ENCODE data around the gene PHACTR1.

Gene PHACTR1

DNA sequence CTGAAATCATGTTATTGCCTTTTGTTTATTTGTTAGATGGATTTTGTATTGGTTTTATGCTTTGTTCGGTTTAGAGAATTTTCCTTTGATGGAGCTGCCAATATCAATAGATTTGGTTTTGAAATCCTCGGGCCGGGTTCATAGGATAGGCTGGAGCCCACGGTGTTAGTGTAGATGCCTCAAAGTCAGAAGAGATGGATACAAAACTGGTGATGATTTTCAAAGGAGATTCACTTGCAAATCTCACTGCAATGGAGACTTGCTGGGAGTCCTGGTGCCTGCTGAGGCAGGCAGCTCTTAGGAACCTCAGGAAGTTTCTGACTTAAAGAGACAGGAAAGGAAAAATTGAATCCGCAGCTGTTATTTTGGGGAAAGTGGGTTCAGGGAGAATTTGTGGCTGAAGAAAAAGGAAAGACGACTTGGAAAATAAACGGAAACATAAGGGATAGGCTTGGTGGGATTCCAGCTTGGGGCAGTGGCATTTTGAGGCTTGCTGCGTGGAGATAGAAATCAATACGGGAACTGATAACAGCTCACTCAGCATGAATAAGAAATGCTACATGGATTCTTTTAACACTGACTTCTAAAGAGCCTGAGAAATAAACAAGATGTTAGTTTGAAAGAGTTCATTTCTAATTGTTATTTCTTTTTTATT, 241.6 kb downstream of the PHACTR1 start:
- no peak for DNase-seq

DNA sequence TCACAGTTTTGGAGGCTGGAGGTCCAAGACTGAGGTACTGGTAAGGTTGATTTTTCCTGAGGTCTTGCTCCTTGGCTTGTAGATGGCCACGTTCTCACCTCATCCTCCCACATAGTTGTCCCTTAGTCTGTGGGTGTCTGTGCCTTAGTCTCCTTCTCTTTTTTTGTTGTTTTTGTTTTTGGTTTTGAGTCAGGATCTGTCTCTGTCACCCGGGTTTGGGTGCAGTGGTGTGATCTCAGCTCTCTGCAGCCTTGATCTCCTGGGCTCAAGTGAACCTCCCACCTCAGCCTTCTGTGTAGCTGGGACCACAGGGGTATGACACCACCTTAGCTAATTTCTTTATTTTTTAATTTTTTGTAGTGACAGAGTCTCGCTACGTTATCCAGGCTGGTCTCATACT, 245.2 kb downstream of the PHACTR1 start:
- no peak for DNase-seq

- DNase-seq, result no peak
Observed at GRCh38 chr6:12962529-12962928, 246.0 kb downstream of the PHACTR1 start.

GRCh38 chr6:12962987-12963386, 246.4 kb downstream of the PHACTR1 start:
- DNase-seq, result no peak

DNA sequence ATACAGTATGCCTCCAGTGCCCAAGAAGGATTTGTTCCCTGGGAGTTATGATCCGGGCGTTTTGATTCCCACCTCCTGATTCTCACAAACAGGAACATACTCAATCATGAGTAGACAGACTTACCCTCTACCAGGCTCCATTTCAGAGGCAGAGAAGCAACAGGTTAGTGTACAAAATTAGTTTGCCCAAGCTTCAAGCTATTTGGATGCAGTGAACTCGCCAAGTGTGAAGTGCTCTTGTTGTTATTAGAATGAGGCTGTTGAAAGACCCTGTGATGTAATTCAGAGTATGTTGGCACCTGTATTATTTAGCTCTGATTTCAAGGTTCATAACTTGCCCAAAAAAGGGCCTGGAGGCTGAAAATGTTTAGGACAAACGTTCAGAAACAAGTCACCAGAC, 247.0 kb downstream of the PHACTR1 start:
- DNase-seq, result no peak

DNA sequence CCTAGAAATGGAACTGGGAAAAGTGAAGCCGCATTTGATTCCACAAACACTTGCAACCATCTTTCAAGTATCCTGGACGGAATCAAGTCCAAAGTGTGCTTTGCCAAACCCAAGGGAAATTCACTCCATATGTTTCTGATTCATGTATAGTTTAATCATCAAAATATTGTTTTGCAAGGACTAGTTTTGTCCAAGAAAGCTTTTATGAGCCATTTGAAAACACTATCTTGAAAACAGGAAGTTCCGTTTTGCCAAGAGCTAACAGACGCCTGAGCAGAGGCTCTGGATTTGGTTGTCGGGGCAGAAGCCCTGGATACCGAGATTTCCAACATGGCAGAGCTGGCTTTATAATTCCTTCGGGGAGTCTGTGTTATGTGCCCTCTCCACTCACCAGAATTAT, 251.1 kb downstream of the PHACTR1 start:
- DNase-seq, result no peak

DNA sequence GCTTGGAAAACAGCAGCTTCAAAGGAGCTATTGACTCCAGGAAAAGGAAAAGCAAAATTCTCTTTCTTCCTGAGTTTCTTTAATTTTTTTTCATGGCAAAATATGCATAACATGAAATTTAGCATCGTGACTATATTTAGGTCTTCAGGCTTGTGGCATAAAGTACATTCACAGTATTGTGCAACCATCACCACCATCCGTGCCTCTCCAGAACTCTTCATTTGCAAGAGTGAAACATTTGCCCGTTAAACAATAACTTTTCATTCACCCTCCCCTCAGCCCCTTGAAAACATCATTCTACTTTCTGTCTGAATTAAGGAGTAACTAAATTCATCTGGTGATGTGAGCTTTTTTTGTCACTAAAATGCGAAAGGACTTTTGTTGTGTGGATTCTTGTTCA, 251.7 kb downstream of the PHACTR1 start:
- no peak for DNase-seq

DNA sequence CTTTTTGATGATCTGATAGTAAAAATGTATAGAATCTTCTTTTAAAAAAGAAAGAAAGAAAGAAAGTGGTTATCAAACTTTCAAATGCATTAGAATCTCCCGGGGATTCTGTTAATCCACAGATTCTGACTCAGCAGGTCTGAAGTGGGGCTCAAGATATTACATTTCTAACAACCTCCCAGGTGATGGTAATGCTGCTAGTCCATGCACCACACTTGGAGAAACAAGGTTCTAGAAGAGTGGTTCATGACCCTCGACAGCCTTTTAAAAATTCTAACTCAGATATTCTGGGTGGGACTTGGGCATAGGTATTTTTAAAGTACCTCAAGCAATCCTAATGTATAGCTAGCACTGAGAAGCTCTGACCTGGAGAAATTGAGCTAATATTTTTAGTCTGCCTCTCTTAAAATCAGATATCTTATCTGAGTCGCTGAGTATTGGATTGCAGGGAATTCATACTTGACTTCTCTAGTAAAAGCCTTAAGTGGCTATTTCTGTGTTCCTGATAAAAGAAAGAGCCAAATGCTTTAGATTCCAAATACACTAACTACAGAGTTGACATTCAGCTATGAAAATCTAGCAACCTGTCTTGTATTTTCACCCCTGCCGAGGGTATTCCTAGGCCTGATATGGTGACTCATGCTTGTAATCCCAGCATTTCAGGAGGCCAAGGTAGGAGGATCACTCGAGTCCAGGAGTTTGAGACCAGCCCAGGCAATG, 252.4 kb downstream of the PHACTR1 start:
- no peak for DNase-seq

- DNase-seq, result no peak
Observed at GRCh38 chr6:12969966-12970365, 253.4 kb downstream of the PHACTR1 start.

DNA sequence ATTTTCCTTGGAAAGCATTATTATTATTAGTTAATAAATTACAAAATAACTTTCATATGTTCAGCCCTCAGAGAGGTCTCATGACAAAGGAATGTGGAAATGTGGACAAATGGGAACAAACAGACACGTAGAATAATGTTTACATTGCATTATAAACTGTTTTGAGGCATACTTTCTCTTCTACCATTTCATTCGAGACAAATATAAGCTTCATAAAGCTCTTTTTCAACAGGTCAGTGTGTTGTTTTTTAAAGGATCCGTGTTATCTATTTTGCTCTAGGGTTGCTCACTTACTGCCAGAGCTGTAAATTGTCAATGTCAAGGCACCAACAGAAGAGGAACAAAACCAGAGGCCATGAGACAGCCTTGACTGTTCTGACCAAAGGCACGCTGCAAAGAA, 256.8 kb downstream of the PHACTR1 start:
- DNase-seq, result no peak

- no peak for DNase-seq
Observed at GRCh38 chr6:12974551-12974950, 258.0 kb downstream of the PHACTR1 start.

DNA sequence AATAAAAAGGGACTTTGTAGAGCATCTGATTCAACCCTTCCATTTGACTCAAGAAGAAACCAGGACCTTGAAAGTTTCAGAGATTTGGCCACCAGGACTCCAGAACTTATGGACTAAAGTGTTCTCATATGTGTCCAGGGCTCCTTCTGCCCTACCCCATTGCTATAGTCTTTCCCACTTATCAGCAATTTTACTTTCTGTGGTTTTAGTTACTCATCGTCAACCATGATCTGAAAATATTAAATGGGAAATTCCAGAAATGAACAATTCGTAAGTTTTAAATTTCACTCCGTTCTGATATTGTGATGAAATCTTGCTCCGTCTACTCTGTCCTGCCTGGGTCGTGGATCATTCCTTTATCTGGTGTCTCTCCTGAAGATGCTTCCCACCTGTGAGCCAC, 259.8 kb downstream of the PHACTR1 start:
- no peak for DNase-seq

GRCh38 chr6:12977206-12977605, 260.6 kb downstream of the PHACTR1 start:
- no peak for DNase-seq

DNA sequence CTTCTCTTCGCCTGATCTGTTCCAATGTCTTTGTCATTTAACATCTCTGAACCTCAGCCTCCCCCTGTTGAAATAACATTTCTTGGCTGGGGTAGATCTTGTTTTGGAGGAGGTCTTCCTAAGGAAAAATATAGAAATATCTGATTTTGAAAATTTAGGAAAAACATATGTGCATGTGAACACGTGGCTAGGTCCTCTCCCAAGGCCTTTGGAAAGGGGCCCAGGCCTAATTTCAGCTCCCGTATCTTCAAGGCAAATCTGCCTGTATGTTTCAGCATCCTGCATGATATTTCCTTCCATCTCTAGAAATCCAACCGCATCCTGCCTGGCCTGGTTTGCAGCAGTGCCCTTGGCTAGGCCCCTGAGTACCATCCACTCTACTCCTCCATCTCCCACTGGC, 261.2 kb downstream of the PHACTR1 start:
- no peak for DNase-seq

DNA sequence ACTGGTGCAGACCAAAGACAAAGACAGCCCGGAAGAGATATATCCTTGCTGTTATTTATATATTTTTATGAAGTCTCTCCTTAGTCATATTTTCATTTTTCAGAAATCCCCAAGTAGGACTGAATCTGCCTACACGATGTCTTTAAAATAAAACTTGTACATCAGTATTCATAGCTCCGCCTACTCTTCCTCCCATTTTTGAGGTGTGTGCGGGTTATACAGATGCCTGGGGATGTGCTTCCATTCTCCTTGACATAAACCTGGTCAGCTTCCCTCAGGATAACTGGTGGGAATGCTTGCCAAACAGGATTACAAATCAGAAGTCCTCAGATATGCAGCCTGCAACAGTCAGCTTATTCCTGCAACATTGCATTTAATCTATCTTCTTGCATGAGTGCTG, 264.2 kb downstream of the PHACTR1 start:
- DNase-seq, result no peak

DNA sequence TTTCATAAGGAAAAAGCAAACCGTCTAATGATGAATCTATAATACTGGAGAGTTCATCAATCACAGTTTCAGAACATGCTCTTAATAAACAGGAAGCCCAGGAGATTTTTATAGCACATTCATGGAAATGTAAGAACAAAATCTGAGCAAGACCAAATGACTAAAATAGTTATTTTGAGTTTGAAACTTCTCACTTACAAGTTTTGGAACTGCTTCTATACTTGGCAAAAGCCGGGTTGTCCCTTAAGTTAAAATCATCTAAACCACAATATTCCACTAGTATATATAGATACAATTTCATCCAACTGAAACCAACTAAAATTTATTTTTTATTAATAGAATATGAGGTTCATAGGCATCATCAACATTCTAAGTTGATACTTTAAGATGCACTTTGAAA, 268.2 kb downstream of the PHACTR1 start:
- no peak for DNase-seq

DNA sequence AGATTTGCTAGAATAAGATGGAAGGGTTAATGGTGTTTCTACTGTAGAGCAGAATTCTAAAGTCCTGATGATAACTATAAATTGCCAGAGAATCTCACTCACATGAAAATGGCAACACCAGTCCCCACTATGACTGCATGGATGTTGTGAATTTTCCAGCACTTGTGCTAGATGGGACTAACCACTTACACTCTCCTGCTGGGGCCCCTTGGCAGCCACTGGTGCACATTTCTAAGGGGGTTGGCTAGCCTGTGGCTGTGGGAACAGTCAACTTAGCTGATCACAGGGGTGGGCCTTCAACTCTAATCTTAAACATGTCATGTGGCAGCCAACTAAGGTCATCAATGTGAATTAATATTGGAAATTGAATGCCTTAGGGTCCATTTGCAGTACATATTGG, 271.2 kb downstream of the PHACTR1 start:
- no peak for DNase-seq

GRCh38 chr6:12990162-12990561, 273.6 kb downstream of the PHACTR1 start:
- no peak for DNase-seq

DNA sequence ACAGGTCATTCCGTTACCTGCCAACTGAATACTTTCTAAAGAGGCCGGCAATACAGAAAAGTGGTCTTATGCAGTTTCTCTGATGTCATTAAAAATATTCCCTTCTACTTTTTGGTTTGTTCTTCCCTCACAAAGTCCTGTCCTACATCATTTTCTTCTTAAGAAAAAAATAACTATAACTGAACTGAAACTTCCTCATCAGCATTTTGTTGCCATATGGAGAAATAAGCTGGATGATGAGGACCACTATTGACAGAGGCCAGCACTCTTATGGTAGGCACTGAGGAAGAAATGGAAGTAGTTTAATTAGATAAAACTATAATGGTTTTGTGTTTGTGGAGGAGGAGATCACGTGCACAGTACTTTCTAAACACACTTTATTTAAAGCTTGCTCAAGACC, 274.9 kb downstream of the PHACTR1 start:
- no peak for DNase-seq

DNA sequence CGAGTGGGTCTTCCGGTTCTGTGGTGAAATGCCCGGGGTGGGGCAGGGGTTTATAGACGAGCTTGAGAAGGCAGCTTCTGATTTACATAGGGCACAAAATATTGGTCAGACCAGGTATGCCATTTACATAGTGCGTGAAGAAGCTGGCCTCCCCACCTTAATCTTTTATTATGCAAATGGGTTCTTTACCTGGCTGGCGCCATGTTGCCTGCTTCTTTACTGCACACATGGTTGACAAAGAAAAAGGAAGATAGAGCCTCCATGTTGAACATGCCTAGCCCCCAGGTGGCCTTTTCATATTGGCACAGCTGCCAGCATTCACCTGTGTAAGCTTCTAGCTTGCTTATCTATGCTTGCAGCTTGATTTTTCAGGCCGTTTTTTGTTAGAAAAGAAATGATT, 276.2 kb downstream of the PHACTR1 start:
- DNase-seq, result no peak

GRCh38 chr6:12993283-12993898, 276.8 kb downstream of the PHACTR1 start:
- DNase-seq, result no peak

GRCh38 chr6:12995419-12995818, 278.9 kb downstream of the PHACTR1 start:
- DNase-seq, result no peak

DNA sequence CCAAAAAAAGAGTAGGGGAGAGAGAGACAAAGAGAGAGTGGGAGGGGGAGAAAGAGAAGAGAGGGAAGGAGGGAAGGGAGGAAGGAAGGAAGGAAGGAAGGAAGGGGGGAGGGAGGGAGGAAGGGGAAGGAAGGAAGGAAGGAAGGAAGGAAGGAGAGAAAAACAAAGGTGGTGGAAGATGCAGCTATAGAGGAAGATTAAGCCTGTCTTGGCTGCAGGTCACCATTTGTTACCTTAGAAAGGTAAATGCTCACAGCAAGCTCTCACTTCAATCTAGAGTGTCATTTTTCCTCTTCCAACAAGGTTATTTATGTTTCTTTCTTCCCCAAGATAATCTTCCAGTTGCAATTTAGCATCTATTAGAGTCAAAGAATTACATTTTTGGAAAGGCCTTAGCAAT, 284.0 kb downstream of the PHACTR1 start:
- no peak for DNase-seq

- DNase-seq, result no peak
Observed at GRCh38 chr6:13001927-13002326, 285.4 kb downstream of the PHACTR1 start.

GRCh38 chr6:13004601-13005000, 288.0 kb downstream of the PHACTR1 start:
- DNase-seq, result no peak
